ENCODE measurements around the gene MCC.

- TF ChIP-seq, protein P1, sequence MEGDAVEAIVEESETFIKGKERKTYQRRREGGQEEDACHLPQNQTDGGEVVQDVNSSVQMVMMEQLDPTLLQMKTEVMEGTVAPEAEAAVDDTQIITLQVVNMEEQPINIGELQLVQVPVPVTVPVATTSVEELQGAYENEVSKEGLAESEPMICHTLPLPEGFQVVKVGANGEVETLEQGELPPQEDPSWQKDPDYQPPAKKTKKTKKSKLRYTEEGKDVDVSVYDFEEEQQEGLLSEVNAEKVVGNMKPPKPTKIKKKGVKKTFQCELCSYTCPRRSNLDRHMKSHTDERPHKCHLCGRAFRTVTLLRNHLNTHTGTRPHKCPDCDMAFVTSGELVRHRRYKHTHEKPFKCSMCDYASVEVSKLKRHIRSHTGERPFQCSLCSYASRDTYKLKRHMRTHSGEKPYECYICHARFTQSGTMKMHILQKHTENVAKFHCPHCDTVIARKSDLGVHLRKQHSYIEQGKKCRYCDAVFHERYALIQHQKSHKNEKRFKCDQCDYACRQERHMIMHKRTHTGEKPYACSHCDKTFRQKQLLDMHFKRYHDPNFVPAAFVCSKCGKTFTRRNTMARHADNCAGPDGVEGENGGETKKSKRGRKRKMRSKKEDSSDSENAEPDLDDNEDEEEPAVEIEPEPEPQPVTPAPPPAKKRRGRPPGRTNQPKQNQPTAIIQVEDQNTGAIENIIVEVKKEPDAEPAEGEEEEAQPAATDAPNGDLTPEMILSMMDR (IDR thresholded peaks at IDR 0.05; ENCODE audit: insufficient read depth, low read depth, low read length), result no peak
- no peak for TF ChIP-seq EZH2 (IDR thresholded peaks at IDR 0.05; ENCODE audit: insufficient read depth, low read length)
Measured at GRCh38 chr5:113204525-113205161, 283.6 kb downstream of the MCC start.
